Liver (tissue), 9 donors: Measurements from ENCODE around the gene MKS1. TPM values are rescaled to one million over a fixed set of nuclear protein-coding genes. Genes with fewer than 3 reads are reported as not detected.

Experiments used
- DNase-seq: peaks from one replicate; pipeline ENCODE4 v3.0.0-alpha.2; 2017; ENCODE audit warnings: low spot score
- H3K27ac ChIP-seq, 2 donors: one replicate each; pipeline ENCODE4 v1.7.0; 2013; ENCODE audit warnings: inconsistent platforms in 2 of 2, low read length in 2 of 2, control low read depth in 1 of 2, low read depth in 1 of 2, mild to moderate bottlenecking in 1 of 2
- H3K27me3 ChIP-seq, 4 donors: one replicate each; pipeline versions ENCODE4 v1.6.1 to v1.7.0; 2013; ENCODE audit warnings: low read length in 3 of 4, inconsistent platforms in 1 of 4, mild to moderate bottlenecking in 1 of 4, moderate library complexity in 1 of 4; ENCODE audit not compliant: control insufficient read depth in 4 of 4, insufficient read depth in 4 of 4
- H3K36me3 ChIP-seq, 4 donors: one replicate each; pipeline versions ENCODE4 v1.6.1 to v1.7.0; 2013; ENCODE audit warnings: low read length in 3 of 4, mild to moderate bottlenecking in 3 of 4, low read depth in 1 of 4, moderate library complexity in 1 of 4; ENCODE audit not compliant: control insufficient read depth in 4 of 4, insufficient read depth in 3 of 4
- H3K4me1 ChIP-seq, 4 donors: one replicate each; pipeline versions ENCODE4 v1.6.1 to v1.7.0; 2013; ENCODE audit warnings: low read length in 3 of 4, mild to moderate bottlenecking in 3 of 4, moderate library complexity in 1 of 4; ENCODE audit not compliant: control insufficient read depth in 4 of 4, insufficient read depth in 4 of 4
- H3K4me3 ChIP-seq, 3 donors: one replicate each; pipeline versions ENCODE4 v1.6.1 to v1.7.0; 2013; ENCODE audit warnings: low read length in 3 of 3, control low read depth in 1 of 3, low read depth in 1 of 3, mild to moderate bottlenecking in 1 of 3
- H3K9ac ChIP-seq, 2 donors: one replicate each; pipeline ENCODE4 v1.7.0; 2013; ENCODE audit warnings: low read length in 2 of 2, mild to moderate bottlenecking in 2 of 2, moderate library complexity in 2 of 2, control low read depth in 1 of 2, low read depth in 1 of 2
- H3K9me3 ChIP-seq, 4 donors: one replicate each; pipeline versions ENCODE4 v1.6.1 to v1.7.0; 2013; ENCODE audit warnings: low read length in 3 of 4; ENCODE audit not compliant: control insufficient read depth in 4 of 4
- EGR1 ChIP-seq, 2 donors: IDR thresholded peaks; 2 replicates each; pipeline ENCODE4 v1.6.1; 2016 to 2018; ENCODE audit warnings: antibody characterized with exemption in 2 of 2, low read depth in 2 of 2
- FOXA2 ChIP-seq: IDR thresholded peaks from 2 replicates; pipeline ENCODE4 v1.6.1; 2016; ENCODE audit warnings: antibody characterized with exemption
- GABPA ChIP-seq, 2 donors: IDR thresholded peaks in 1 of 2; conservative IDR thresholded peaks in 1 of 2; 2 replicates each; pipeline ENCODE4 v1.6.1; 2016; ENCODE audit warnings: antibody characterized with exemption in 2 of 2, mild to moderate bottlenecking in 1 of 2, moderate library complexity in 1 of 2
- HNF4A ChIP-seq, 2 donors: conservative IDR thresholded peaks; 2 replicates each; pipeline ENCODE4 v1.6.1; 2016; ENCODE audit warnings: antibody characterized with exemption in 2 of 2, mild to moderate bottlenecking in 2 of 2
- HNF4G ChIP-seq: IDR thresholded peaks from 2 replicates; pipeline ENCODE4 v1.6.1; 2016; ENCODE audit warnings: antibody characterized with exemption
- NR2F2 ChIP-seq: IDR thresholded peaks from 2 replicates; pipeline ENCODE4 v1.6.1; 2016; ENCODE audit warnings: antibody characterized with exemption
- REST ChIP-seq: IDR thresholded peaks from 2 replicates; pipeline ENCODE4 v1.6.1; 2016; ENCODE audit warnings: antibody characterized with exemption, mild to moderate bottlenecking
- RXRA ChIP-seq, 2 donors: IDR thresholded peaks; 2 replicates each; pipeline ENCODE4 v1.6.1; 2017 to 2018; ENCODE audit warnings: antibody characterized with exemption in 2 of 2, mild to moderate bottlenecking in 1 of 2
- SP1 ChIP-seq: IDR thresholded peaks from 2 replicates; pipeline ENCODE4 v1.6.1; 2018; ENCODE audit warnings: antibody characterized with exemption, mild to moderate bottlenecking
- YY1 ChIP-seq: IDR thresholded peaks from 2 replicates; pipeline ENCODE4 v1.6.1; 2016; ENCODE audit warnings: antibody characterized with exemption, mild to moderate bottlenecking
- WGBS: extraction: QIAGEN DNeasy Blood & Tissue Kit; methylation state at CpG from one replicate; pipeline ENCODE4 v1.1.7; 2013; 5-methylcytosine and 5-hydroxymethylcytosine counted together
- polyA plus RNA-seq, 2 donors: library from polyadenylated mRNA; stranded (reverse) in 1 of 2; unstranded in 1 of 2; fragments of 200-250 nt in 1 of 2; fragments of >200 nt in 1 of 2; fragmentation: Nextera tagmentation in 1 of 2; extraction: Ambion mirVana in 1 of 2; gene quantifications; one replicate each; pipeline versions ENCODE4 v1.2.1 to v1.2.3, GENCODE V29; 2013 to 2015
- total RNA-seq, 2 donors: library from RNA; depleted of rRNA; stranded (reverse); fragments of >200 nt; gene quantifications; one replicate each; pipeline ENCODE4 v1.2.3, GENCODE V29; 2014
- donor health status: healthy.
- donor health status: healthy.
- donor health status: healthy.
- donor health status: healthy.
- donor health status: healthy.

MKS1 gene
- total and polyA plus RNA-seq, 4 donors = 4.4 to 7.9 (median 5.1) TPM

- WGBS = 80% methylated on average over 2 of the region's 2 CpGs
- Histone ChIP-seq H3K4me3 (no peak overlapping the region), H3K36me3 (no peaks in the 10 kb centered on the region), H3K9me3 (no peaks in the 10 kb centered on the region), H3K27me3 (peaks cover 0 to 7% (median 0%) of the 10 kb centered on the region in 4 donors), H3K27ac (no peak overlapping the region), H3K4me1 (no peaks in the 10 kb centered on the region), H3K9ac (no peak overlapping the region)
- no peak for DNase-seq
- TF ChIP-seq RXRA (IDR thresholded peaks at IDR 0.05) (no peak), EGR1 (IDR thresholded peaks at IDR 0.05; ENCODE audit: low read depth in 2 of 2) (no peak), SP1 (no peak)
Observed at GRCh38 chr17:58236394-58236793, 17.3 kb upstream of the MKS1 start.

GRCh38 chr17:58235821-58236220 lies 16.8 kb upstream of the MKS1 start:
- Histone ChIP-seq H3K4me3 (no peak overlapping the region), H3K4me1 (no peaks in the 10 kb centered on the region), H3K9ac (no peak overlapping the region), H3K27ac (no peak overlapping the region), H3K9me3 (no peaks in the 10 kb centered on the region), H3K27me3 (peaks cover 0 to 7% (median 0%) of the 10 kb centered on the region in 4 donors), H3K36me3 (no peaks in the 10 kb centered on the region)
- 62% methylated on average over 1 of the region's 1 CpG for WGBS
- TF ChIP-seq SP1 (no peak), HNF4G (no peak), GABPA (IDR thresholded peaks at IDR 0.05 in 1 of 2, conservative IDR thresholded peaks at IDR 0.05 in 1 of 2) (no peak), RXRA (IDR thresholded peaks at IDR 0.05) (no peak), NR2F2 (no peak), EGR1 (IDR thresholded peaks at IDR 0.05; ENCODE audit: low read depth in 2 of 2) (no peak), REST (no peak), FOXA2 (no peak), HNF4A (conservative IDR thresholded peaks at IDR 0.05) (no peak)
- no peak for DNase-seq

- DNase-seq = no peak
- Histone ChIP-seq H3K4me1 (no peaks in the 10 kb centered on the region), H3K36me3 (no peaks in the 10 kb centered on the region), H3K4me3 (no peak overlapping the region), H3K27me3 (peaks cover 0 to 7% (median 0%) of the 10 kb centered on the region in 4 donors), H3K9me3 (no peaks in the 10 kb centered on the region), H3K9ac (no peak overlapping the region), H3K27ac (no peak overlapping the region)
- TF ChIP-seq EGR1 (IDR thresholded peaks at IDR 0.05; ENCODE audit: low read depth in 2 of 2) (no peak), YY1 (no peak), SP1 (no peak), HNF4G (no peak), GABPA (IDR thresholded peaks at IDR 0.05 in 1 of 2, conservative IDR thresholded peaks at IDR 0.05 in 1 of 2) (no peak), REST (no peak), HNF4A (conservative IDR thresholded peaks at IDR 0.05) (no peak)
- WGBS = 83% methylated on average over 3 of the region's 3 CpGs
Observed at GRCh38 chr17:58234512-58234911, 15.5 kb upstream of the MKS1 start.
